Measurements from ENCODE around the gene SMARCA2. TPM values are rescaled to one million over a fixed set of nuclear protein-coding genes. Genes with fewer than 3 reads are reported as not detected.

The SMARCA2 gene
- total RNA-seq, 2 donors from 2014 or later: 244 to 296 TPM

GRCh38 chr9:2060424-2060823, 45.3 kb downstream of the SMARCA2 start:
- no peaks in the 10 kb centered on the region for H3K9me3 ChIP-seq (ENCODE audit: control insufficient read depth, low read length, poor library complexity, severe bottlenecking)
- Mint-ChIP-seq H3K36me3 (ENCODE audit: low read depth) (peaks cover 15% of the 10 kb centered on the region), H3K4me1 (peaks cover 15% of the 10 kb centered on the region), H3K27me3 (no peaks in the 10 kb centered on the region), H3K27ac (no peak overlapping the region), H3K4me3 (peak overlapping the region; percentile 15)
- DNase-seq (no peak), ATAC-seq (no peak)

GRCh38 chr9:2065704-2066103, 50.6 kb downstream of the SMARCA2 start:
- Mint-ChIP-seq H3K27ac (no peak overlapping the region), H3K27me3 (no peaks in the 10 kb centered on the region), H3K36me3 (ENCODE audit: low read depth) (peaks cover 14% of the 10 kb centered on the region), H3K4me1 (peaks cover 11% of the 10 kb centered on the region), H3K4me3 (no peak overlapping the region)
- ATAC-seq (no peak), DNase-seq (no peak)
- no peaks in the 10 kb centered on the region for H3K9me3 ChIP-seq (ENCODE audit: control insufficient read depth, low read length, poor library complexity, severe bottlenecking)

GRCh38 chr9:2066312-2067273, 51.4 kb downstream of the SMARCA2 start:
- H3K4me1 Mint-ChIP-seq: peaks cover 5% of the 10 kb centered on the region
- no peaks in the 10 kb centered on the region for H3K9me3 ChIP-seq (ENCODE audit: control insufficient read depth, low read length, poor library complexity, severe bottlenecking)
- H3K27me3 Mint-ChIP-seq: no peaks in the 10 kb centered on the region
- no peak for DNase-seq
- peaks cover 7% of the 10 kb centered on the region for H3K36me3 Mint-ChIP-seq (ENCODE audit: low read depth)
- ATAC-seq: peak; percentile 84
- no peak overlapping the region for H3K4me3 Mint-ChIP-seq
- no peak overlapping the region for H3K27ac Mint-ChIP-seq

- ATAC-seq (no peak), DNase-seq (no peak)
- no peaks in the 10 kb centered on the region for H3K27me3 Mint-ChIP-seq
- no peaks in the 10 kb centered on the region for H3K9me3 ChIP-seq (ENCODE audit: control insufficient read depth, low read length, poor library complexity, severe bottlenecking)
- H3K36me3 Mint-ChIP-seq (ENCODE audit: low read depth): peaks cover 10% of the 10 kb centered on the region
- H3K4me1 Mint-ChIP-seq: peaks cover 5% of the 10 kb centered on the region
- peak overlapping the region; percentile 78 for H3K27ac Mint-ChIP-seq
- H3K4me3 Mint-ChIP-seq: no peak overlapping the region
These were observed 57.7 kb downstream of the SMARCA2 start for GRCh38 chr9:2072752-2073405.

GRCh38 chr9:2082772-2083171, 67.6 kb downstream of the SMARCA2 start:
- H3K9me3 ChIP-seq (ENCODE audit: control insufficient read depth, low read length, poor library complexity, severe bottlenecking): no peaks in the 10 kb centered on the region
- no peak for ATAC-seq
- DNase-seq: no peak
- Mint-ChIP-seq H3K36me3 (ENCODE audit: low read depth) (peaks cover 9% of the 10 kb centered on the region), H3K27ac (peak overlapping the region; percentile 49), H3K4me1 (peaks cover 15% of the 10 kb centered on the region), H3K4me3 (no peak overlapping the region), H3K27me3 (no peaks in the 10 kb centered on the region)

GRCh38 chr9:2083479-2083878, 68.3 kb downstream of the SMARCA2 start:
- H3K27me3 Mint-ChIP-seq: no peaks in the 10 kb centered on the region
- DNase-seq (no peak), ATAC-seq (no peak)
- H3K4me3 Mint-ChIP-seq: no peak overlapping the region
- H3K4me1 Mint-ChIP-seq: peaks cover 16% of the 10 kb centered on the region
- H3K9me3 ChIP-seq (ENCODE audit: control insufficient read depth, low read length, poor library complexity, severe bottlenecking): no peaks in the 10 kb centered on the region
- peaks cover 9% of the 10 kb centered on the region for H3K36me3 Mint-ChIP-seq (ENCODE audit: low read depth)
- H3K27ac Mint-ChIP-seq: peak overlapping the region; percentile 49

- no peaks in the 10 kb centered on the region for H3K9me3 ChIP-seq (ENCODE audit: control insufficient read depth, low read length, poor library complexity, severe bottlenecking)
- H3K27ac Mint-ChIP-seq: no peak overlapping the region
- peaks cover 9% of the 10 kb centered on the region for H3K36me3 Mint-ChIP-seq (ENCODE audit: low read depth)
- H3K4me3 Mint-ChIP-seq: no peak overlapping the region
- no peaks in the 10 kb centered on the region for H3K27me3 Mint-ChIP-seq
- ATAC-seq: no peak
- peaks cover 8% of the 10 kb centered on the region for H3K4me1 Mint-ChIP-seq
- DNase-seq: no peak
These were observed 70.6 kb downstream of the SMARCA2 start for GRCh38 chr9:2085716-2086115.

GRCh38 chr9:2086116-2086515, 71.0 kb downstream of the SMARCA2 start:
- Mint-ChIP-seq H3K4me3 (no peak overlapping the region), H3K27me3 (no peaks in the 10 kb centered on the region), H3K27ac (no peak overlapping the region), H3K36me3 (ENCODE audit: low read depth) (peaks cover 11% of the 10 kb centered on the region), H3K4me1 (peaks cover 9% of the 10 kb centered on the region)
- no peaks in the 10 kb centered on the region for H3K9me3 ChIP-seq (ENCODE audit: control insufficient read depth, low read length, poor library complexity, severe bottlenecking)
- ATAC-seq (no peak), DNase-seq (no peak)

GRCh38 chr9:2086971-2087370, 71.8 kb downstream of the SMARCA2 start:
- no peak for ATAC-seq

GRCh38 chr9:2087500-2088313, 72.6 kb downstream of the SMARCA2 start:
- no peak for DNase-seq

More at GRCh38 chr9:2086971-2087370, 71.8 kb downstream of the SMARCA2 start:
- H3K27ac Mint-ChIP-seq: peak overlapping the region; percentile 19
- no peak overlapping the region for H3K4me3 Mint-ChIP-seq
- peaks cover 13% of the 10 kb centered on the region for H3K36me3 Mint-ChIP-seq (ENCODE audit: low read depth)
- H3K27me3 Mint-ChIP-seq: no peaks in the 10 kb centered on the region
- no peak for DNase-seq
- H3K4me1 Mint-ChIP-seq: peaks cover 10% of the 10 kb centered on the region
- no peaks in the 10 kb centered on the region for H3K9me3 ChIP-seq (ENCODE audit: control insufficient read depth, low read length, poor library complexity, severe bottlenecking)

GRCh38 chr9:2093920-2094597, 78.9 kb downstream of the SMARCA2 start:
- H3K27me3 Mint-ChIP-seq: no peaks in the 10 kb centered on the region
- no peak for ATAC-seq

More at GRCh38 chr9:2087500-2088313, 72.6 kb downstream of the SMARCA2 start:
- peaks cover 13% of the 10 kb centered on the region for H3K36me3 Mint-ChIP-seq (ENCODE audit: low read depth)
- H3K9me3 ChIP-seq (ENCODE audit: control insufficient read depth, low read length, poor library complexity, severe bottlenecking): no peaks in the 10 kb centered on the region
- no peak overlapping the region for H3K4me3 Mint-ChIP-seq
- peaks cover 10% of the 10 kb centered on the region for H3K4me1 Mint-ChIP-seq
- peak overlapping the region; percentile 19 for H3K27ac Mint-ChIP-seq
- H3K27me3 Mint-ChIP-seq: no peaks in the 10 kb centered on the region
- peak; percentile 96 for ATAC-seq

GRCh38 chr9:2096376-2096970, 81.3 kb downstream of the SMARCA2 start:
- Mint-ChIP-seq H3K27me3 (no peaks in the 10 kb centered on the region), H3K4me3 (no peak overlapping the region), H3K4me1 (peaks cover 3% of the 10 kb centered on the region), H3K36me3 (ENCODE audit: low read depth) (peaks cover 7% of the 10 kb centered on the region), H3K27ac (peak overlapping the region; percentile 62)
- H3K9me3 ChIP-seq (ENCODE audit: control insufficient read depth, low read length, poor library complexity, severe bottlenecking): no peaks in the 10 kb centered on the region
- DNase-seq: no peak
- no peak for ATAC-seq

More at GRCh38 chr9:2093920-2094597, 78.9 kb downstream of the SMARCA2 start:
- peak overlapping the region; percentile 60 for H3K27ac Mint-ChIP-seq
- DNase-seq: no peak
- H3K4me1 Mint-ChIP-seq: peaks cover 5% of the 10 kb centered on the region
- H3K4me3 Mint-ChIP-seq: no peak overlapping the region
- H3K9me3 ChIP-seq (ENCODE audit: control insufficient read depth, low read length, poor library complexity, severe bottlenecking): no peaks in the 10 kb centered on the region
- peaks cover 13% of the 10 kb centered on the region for H3K36me3 Mint-ChIP-seq (ENCODE audit: low read depth)

Measured in T-helper 17 cell (primary cell).